Pulmonary artery endothelial cell (primary cell): Measurements from ENCODE around the gene TRAPPC1. TPM values are rescaled to one million over a fixed set of nuclear protein-coding genes. Genes with fewer than 3 reads are reported as not detected.
A peak's percentile ranks its signal among the peaks of the same experiment; 100 is the strongest.

Experiments
- DNase-seq: peaks from one replicate; pipeline ENCODE4 v3.0.0-alpha.2; 2011; ENCODE audit warnings: low read depth, low spot score
- total RNA-seq: library from RNA; depleted of rRNA; stranded (reverse); fragments of >200 nt; gene quantifications from 2 replicates; pipeline ENCODE4 v1.2.3, GENCODE V29; 2014

Gene TRAPPC1
- total RNA-seq, 1 donor from 2014 or later = 43.6 TPM

DNA sequence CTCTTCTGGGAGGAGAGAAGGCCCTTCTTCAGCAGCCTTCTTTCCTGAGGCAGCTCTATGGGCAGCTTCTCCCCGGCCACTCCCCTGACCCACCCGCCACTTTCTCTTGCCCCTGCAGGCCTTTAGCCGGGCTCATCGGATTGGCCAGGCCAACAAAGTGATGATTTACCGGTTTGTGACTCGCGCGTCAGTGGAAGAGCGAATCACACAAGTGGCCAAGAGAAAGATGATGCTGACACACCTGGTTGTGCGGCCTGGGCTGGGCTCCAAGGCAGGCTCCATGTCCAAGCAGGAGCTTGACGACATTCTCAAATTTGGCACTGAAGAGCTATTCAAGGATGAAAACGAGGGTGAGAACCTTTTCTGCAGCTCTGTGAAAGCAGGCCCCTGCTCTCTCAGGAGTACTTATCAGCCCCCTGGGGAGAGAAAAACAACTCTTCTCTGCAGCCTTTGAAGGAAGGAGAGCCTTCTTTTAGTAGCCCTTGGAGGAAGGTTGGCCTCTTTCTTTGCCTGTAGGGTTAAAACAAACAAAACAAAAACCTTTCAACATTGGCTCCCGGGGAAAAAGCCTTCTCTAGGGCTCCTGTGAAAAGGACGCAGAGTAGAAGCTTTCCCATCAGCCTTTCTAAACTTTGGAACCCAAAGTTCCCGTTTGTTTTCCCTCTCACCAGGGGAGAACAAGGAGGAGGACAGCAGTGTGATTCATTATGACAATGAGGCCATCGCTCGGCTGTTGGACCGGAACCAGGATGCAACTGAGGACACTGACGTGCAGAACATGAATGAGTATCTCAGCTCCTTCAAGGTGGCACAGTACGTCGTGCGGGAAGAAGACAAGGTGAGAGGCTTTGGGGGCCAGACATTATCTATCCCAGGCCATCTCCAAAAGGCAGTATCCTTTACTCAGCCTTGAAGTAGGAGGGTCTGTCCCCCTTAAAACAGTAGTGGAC, 28.3 kb downstream of the TRAPPC1 start:
- no peak for DNase-seq

- DNase-seq = no peak
Measured at GRCh38 chr17:7897773-7898172, 34.0 kb downstream of the TRAPPC1 start.

DNA sequence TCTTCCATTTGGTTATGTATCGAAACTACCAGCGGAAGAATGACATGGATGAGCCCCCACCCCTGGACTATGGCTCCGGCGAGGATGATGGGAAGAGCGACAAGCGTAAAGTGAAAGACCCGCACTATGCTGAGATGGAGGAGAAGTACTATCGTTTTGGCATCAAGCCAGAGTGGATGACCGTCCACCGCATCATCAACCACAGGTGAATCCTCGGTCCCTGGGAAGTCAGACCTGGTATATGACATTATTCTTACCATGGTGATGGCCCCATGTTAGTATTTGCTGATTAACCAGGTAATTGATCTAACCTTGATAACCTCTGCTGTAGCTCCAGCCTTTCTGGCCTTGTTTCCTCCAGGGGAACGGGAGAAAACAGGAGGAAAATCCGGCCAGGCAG, 34.7 kb downstream of the TRAPPC1 start:
- no peak for DNase-seq

DNA sequence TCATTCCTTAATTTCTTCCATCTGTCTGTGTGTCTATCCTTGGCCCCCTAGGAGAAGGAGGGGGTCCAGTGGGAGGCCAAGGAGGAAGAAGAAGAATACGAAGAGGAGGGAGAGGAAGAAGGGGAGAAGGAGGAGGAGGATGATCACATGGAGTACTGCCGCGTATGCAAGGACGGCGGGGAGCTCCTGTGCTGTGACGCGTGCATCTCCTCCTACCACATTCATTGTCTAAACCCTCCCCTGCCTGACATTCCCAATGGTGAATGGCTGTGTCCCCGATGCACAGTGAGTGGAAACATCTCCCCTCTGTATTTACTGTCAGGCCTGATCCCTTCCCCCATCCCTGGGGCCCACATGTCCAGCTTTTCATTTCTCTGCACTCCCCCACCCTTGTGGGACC, 36.9 kb downstream of the TRAPPC1 start:
- DNase-seq = no peak

- no peak for DNase-seq
Measured at GRCh38 chr17:7894226-7894625, 37.5 kb downstream of the TRAPPC1 start.

GRCh38 chr17:7893187-7893880, 38.4 kb downstream of the TRAPPC1 start:
- no peak for DNase-seq

- peak; percentile 81 for DNase-seq
Measured at GRCh38 chr17:7889166-7889955, 42.4 kb downstream of the TRAPPC1 start.

GRCh38 chr17:7888184-7888920, 43.4 kb downstream of the TRAPPC1 start, which contains the start of gene CHD3:
CHD3 (plus strand) TSS chr17:7888789; CDS start chr17:7889001, 212 bp downstream.
- DNase-seq = no peak

- peak; percentile 94 for DNase-seq
Measured at GRCh38 chr17:7887482-7888183, 44.1 kb downstream of the TRAPPC1 start.

DNA sequence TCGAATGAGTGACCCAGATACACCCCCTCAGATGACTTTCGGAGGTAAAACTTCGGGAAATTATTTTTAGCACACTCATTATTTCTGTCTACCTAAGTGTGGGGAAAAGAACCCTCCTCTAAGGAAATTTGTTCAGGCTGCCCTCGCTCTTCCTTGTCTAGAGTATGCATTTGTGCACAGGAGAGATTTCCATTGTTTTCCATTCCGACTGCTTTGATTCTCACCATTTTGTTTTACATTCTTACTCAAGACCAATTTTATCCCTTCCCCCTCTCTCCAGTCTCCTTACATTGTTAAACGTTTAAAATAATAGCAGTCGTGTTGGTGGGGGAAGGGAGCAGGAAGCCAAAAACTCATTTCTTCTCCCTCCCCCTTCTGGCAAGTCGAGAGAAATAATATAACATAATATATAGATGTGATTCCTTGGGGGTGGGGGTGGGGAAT, 44.7 kb downstream of the TRAPPC1 start:
- DNase-seq = no peak

DNA sequence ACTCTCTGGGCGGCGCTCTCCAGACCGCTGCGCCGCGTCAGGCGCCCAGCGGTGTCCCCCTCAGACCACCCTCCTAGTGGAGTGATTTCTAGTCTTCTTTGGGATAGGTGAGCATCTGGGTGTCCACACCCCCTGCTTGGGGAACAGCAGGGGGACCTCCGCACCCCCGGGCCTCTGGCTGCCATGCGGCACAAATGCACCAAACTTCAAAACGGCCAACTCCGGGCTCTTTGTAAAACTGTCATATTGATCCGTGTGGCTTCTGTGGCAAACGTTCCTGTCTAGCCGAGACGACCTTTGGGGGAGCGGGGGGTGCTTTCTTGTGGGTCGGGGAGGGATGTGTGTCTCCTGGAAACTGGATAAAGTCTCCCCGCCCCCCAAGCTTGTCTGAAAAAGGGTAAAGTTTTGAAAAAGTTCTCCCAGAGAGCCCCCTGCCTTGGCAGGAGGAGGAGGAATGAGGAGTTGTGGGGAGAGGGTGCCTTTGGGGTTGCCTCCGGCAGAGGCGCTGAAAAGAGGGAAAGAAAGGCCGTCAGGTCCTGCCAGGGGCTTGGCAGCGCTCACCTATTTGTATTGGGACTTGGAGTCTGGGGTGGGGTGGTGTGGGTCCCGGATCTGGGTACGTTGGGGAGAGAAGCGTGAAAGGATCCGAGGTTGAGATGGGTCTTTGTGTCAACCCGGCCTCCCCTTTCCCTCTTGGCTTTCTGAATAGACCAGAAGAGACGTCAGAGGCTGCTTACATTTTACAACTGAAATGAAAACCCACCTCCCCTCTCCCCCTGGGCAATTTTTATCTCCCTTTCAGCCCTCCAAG, 45.3 kb downstream of the TRAPPC1 start:
- DNase-seq = no peak

- no peak for DNase-seq
Measured at GRCh38 chr17:7885367-7886226, 46.1 kb downstream of the TRAPPC1 start.

DNA sequence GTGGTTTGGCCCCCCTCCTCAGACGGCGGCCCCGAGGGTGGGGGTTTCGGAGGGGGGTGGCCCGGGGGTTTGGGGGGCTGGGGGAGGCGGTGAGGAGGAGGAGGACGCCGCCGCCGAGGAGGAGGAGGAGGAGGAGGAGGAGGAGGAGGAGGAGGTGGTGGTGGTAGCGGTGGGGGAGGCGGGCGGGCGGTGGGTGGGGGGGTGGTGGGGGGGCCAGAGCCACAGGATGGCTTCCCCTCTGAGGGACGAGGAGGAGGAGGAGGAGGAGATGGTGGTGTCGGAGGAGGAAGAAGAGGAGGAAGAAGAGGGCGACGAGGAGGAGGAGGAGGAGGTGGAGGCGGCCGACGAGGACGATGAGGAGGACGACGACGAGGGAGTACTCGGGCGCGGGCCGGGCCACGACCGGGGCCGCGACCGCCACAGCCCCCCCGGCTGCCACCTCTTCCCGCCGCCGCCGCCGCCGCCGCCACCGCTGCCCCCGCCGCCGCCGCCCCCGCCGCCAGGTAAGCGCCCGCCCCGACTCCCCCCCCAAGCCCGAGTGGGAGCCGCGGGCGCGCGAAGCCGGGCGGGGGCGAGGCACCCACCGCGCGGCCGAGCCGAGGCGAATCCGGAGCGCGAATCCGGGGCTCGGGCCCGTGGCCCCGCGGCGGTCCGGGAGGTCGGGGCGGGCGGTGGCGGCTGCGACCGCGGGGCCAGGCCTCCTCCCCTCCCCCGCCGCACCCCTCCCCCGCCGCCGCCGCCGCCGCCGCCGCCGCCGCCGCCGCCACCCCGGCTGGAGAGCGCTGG, 47.0 kb downstream of the TRAPPC1 start:
- DNase-seq = no peak

GRCh38 chr17:7883781-7884386, 47.9 kb downstream of the TRAPPC1 start:
- DNase-seq = no peak

GRCh38 chr17:7882629-7883028, 49.1 kb downstream of the TRAPPC1 start:
- DNase-seq = no peak

DNA sequence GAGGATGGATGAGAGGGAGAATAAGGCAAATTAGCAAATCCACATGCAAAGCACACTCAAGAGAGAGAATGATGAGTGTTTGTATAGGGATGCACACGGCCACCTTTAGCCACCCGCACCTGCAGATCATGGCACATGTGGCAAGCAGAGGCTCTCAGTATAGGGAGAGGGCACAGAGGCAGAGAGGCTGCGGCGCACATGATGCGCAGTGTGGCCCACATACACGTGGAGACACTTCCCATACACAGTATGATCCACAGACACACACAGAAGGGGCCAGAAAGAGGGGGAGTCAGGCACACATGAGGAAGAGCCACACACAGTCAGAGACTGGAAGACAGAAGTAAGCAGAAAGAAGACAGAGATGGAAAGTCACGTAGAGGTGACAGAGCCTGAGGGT, 49.7 kb downstream of the TRAPPC1 start:
- DNase-seq = no peak
